Activated CD4-positive, alpha-beta memory T cell treated with anti-CD3 and anti-CD28 coated beads, Interleukin-2, amount 10 ng/mL, durations not matched to agents 7 days and 5 days (primary cell): ENCODE data around the gene IDE. TPM values are rescaled to one million over a fixed set of nuclear protein-coding genes. Genes with fewer than 3 reads are reported as not detected.
"Not testable (repeated sequence)": the region's sequence is repeated elsewhere in the genome, so short reads cannot be mapped to it uniquely, and the experiment has no call there.

Source experiments
- CTCF ChIA-PET: fragments of 350-600 bp; sonication (Branson Sonifier 250); formaldehyde crosslinking; loops from one replicate; lab custom pipeline; 2021; ENCODE audit warnings: antibody characterized with exemption, inconsistent platforms; lab: Charles Lee
- POLR2A ChIA-PET: fragments of 350-600 bp; sonication (Branson Sonifier 250); formaldehyde crosslinking; loops from one replicate; lab custom pipeline; 2021; ENCODE audit warnings: antibody characterized with exemption; lab: Charles Lee
- DNase-seq: peaks from one replicate; pipeline ENCODE4 v3.0.0-alpha.2; 2020
- H3K27ac Mint-ChIP-seq: one replicate; pipeline ENCODE4 v1.8.0; 2021; ENCODE audit warnings: mild to moderate bottlenecking, mixed read lengths
- H3K27me3 Mint-ChIP-seq: one replicate; pipeline ENCODE4 v1.8.0; 2021; ENCODE audit warnings: mixed read lengths
- H3K36me3 Mint-ChIP-seq: one replicate; pipeline ENCODE4 v1.8.0; 2021; ENCODE audit warnings: low read depth, mixed read lengths
- H3K4me1 Mint-ChIP-seq: one replicate; pipeline ENCODE4 v1.8.0; 2021; ENCODE audit warnings: mixed read lengths
- H3K4me3 Mint-ChIP-seq: one replicate; pipeline ENCODE4 v1.8.0; 2021; ENCODE audit warnings: mild to moderate bottlenecking, mixed read lengths
- H3K9me3 Mint-ChIP-seq: one replicate; pipeline ENCODE4 v1.8.0; 2021; ENCODE audit warnings: mixed read lengths
- total RNA-seq, 2 experiments: library from RNA; stranded (reverse); gene quantifications; one replicate each; pipeline ENCODE4 v1.2.3, GENCODE V29; 2021

IDE gene
- total RNA-seq, 2 experiments from 2014 or later, result 24.6 to 27.9 TPM

- POLR2A ChIA-PET, result interaction anchor here (1.4 kb wide), 1 partner anchor 9 kb away, joined by 6 read pairs; no protein-coding TSS in a partner anchor
- H3K4me3 Mint-ChIP-seq, H3K27me3 Mint-ChIP-seq, H3K4me1 Mint-ChIP-seq, CTCF ChIA-PET, DNase-seq, H3K36me3 Mint-ChIP-seq, H3K9me3 Mint-ChIP-seq, H3K27ac Mint-ChIP-seq: not testable (repeated sequence)
Observed at GRCh38 chr10:92582347-92582746, 8.5 kb upstream of the IDE start.

DNA sequence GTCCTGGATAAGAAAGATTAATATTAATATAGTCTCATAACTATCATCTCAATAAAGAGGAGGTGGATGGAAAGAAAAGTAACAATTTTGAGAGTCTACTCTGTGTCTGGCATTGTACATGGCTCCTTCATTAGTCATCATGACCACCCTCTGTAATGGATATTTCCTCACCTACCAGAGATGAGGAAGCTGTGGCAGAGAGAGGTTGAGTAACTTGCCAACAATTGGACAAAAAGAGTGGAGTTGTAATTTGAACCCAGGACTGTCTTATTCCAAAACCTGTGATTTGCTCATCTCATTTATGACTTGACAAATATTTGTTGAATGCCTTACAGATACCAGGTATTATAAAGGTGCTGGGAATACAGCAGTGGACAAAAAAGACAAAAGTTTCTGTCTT lies 2.1 kb upstream of the IDE start:
- Mint-ChIP-seq H3K27ac (no peak overlapping the region), H3K4me3 (no peak overlapping the region), H3K27me3 (peaks cover under 1% of the 10 kb centered on the region), H3K36me3 (peaks cover 3% of the 10 kb centered on the region), H3K4me1 (peaks cover 26% of the 10 kb centered on the region), H3K9me3 (no peaks in the 10 kb centered on the region)
- DNase-seq, result no peak
- ChIA-PET CTCF (interaction anchor here (1.3 to 5.2 kb wide), 5 partner anchors 10 to 285 kb away, joined by 3 to 102 read pairs (median 6); partner anchors contain the start of genes CPEB3 and MARCHF5), POLR2A (interaction anchor here (3.2 to 6.4 kb wide), 2 partner anchors 15 to 18 kb away, joined by 14 to 89 read pairs; partner anchors contain the start of gene KIF11)

DNA sequence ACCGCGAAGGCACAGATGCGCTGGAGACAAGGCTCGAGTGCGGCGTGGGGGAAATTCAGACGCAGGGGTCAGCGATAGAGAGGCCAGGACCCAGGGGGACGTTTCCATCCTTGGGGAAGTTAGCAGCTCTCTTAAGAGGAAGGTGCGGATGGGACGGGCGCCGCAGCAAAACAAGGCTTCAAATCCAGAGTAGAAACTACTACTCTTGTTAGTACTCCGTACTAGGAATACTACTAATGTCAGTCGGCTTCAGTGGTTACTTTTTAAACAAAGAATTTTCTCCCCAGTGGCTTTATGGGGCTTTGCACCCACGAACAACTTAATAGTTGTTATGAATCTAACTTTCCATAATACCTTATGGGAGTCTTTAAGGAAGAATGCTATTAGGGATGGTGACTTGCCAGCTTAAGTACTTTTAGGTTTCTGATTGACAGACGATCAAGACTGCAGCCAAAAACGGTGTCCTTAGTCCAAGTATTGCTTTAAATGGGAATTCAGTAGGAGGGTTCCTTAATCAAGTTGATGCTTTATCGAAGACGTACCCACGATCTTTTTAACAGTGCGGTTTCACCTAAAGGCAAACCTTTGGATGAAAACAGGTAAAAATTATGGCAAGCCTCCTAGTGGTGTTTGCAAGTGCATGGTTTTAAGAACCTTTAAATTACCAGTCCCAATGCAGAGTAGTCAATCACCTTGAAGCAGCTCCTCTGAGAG lies 812 bp upstream of the IDE start:
- Mint-ChIP-seq H3K4me3 (peak overlapping the region; percentile 83), H3K27ac (peak overlapping the region; percentile 79), H3K4me1 (peaks cover 29% of the 10 kb centered on the region), H3K27me3 (no peaks in the 10 kb centered on the region), H3K36me3 (peaks cover 3% of the 10 kb centered on the region), H3K9me3 (no peaks in the 10 kb centered on the region)
- POLR2A ChIA-PET, result interaction anchor here (0.6 to 6.4 kb wide), 18 partner anchors 10 to 364 kb away, joined by 3 to 89 read pairs (median 4); partner anchors contain the start of genes CPEB3, EXOC6, KIF11 and MARCHF5
- CTCF ChIA-PET, result interaction anchor here (0.5 to 5.2 kb wide), 19 partner anchors 9 to 364 kb away, joined by 3 to 102 read pairs (median 4); partner anchors contain the start of genes CPEB3, KIF11 and MARCHF5
- no peak for DNase-seq

GRCh38 chr10:92573091-92573797 lies 649 bp downstream of the IDE start:
- H3K27me3 Mint-ChIP-seq, result no peaks in the 10 kb centered on the region
- H3K36me3 Mint-ChIP-seq, result peaks cover 11% of the 10 kb centered on the region
- peak overlapping the region; percentile 83 for H3K4me3 Mint-ChIP-seq
- H3K9me3 Mint-ChIP-seq, result no peaks in the 10 kb centered on the region
- ChIA-PET CTCF (interaction anchor here (0.7 to 5.2 kb wide), 16 partner anchors 13 to 362 kb away, joined by 3 to 102 read pairs (median 4); partner anchors contain the start of genes CPEB3, KIF11 and MARCHF5), POLR2A (interaction anchor here (1.6 to 6.4 kb wide), 5 partner anchors 11 to 61 kb away, joined by 5 to 89 read pairs (median 14); partner anchors contain the start of gene KIF11)
- peaks cover 36% of the 10 kb centered on the region for H3K4me1 Mint-ChIP-seq
- DNase-seq, result peak; percentile 48
- H3K27ac Mint-ChIP-seq, result peak overlapping the region; percentile 61

- Mint-ChIP-seq H3K9me3 (no peaks in the 10 kb centered on the region), H3K36me3 (peaks cover 14% of the 10 kb centered on the region), H3K27me3 (no peaks in the 10 kb centered on the region), H3K4me1 (peaks cover 41% of the 10 kb centered on the region), H3K27ac (peak overlapping the region; percentile 61), H3K4me3 (peak overlapping the region; percentile 83)
- ChIA-PET CTCF (interaction anchor here (0.5 to 5.2 kb wide), 10 partner anchors 19 to 485 kb away, joined by 3 to 102 read pairs (median 4); partner anchors contain the start of genes CPEB3, KIF11 and MARCHF5), POLR2A (interaction anchor here (1.1 to 6.4 kb wide), 5 partner anchors 11 to 21 kb away, joined by 3 to 89 read pairs (median 8); partner anchors contain the start of gene KIF11)
- no peak for DNase-seq
Observed at GRCh38 chr10:92572362-92573090, 1.4 kb downstream of the IDE start.

DNA sequence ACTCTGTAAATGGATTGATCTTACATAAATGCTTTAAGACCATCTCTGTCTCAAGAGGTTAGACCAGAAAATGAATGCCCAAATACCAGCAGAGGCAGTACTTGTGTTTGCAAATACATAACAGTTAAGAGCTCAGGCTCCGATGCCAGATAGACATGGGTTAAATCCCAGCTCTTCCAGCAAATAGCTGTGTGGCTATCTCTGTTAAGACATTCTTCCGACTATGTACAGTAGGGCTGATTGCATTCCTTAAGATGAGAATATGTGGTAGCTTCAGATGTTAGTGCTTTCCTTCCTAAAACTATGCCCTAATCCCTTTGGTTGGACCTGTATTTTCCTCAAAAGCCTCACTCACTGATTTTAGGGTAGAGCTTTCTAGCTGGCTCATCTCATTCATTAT lies 2.2 kb downstream of the IDE start:
- H3K27me3 Mint-ChIP-seq, result no peaks in the 10 kb centered on the region
- H3K36me3 Mint-ChIP-seq, result peaks cover 14% of the 10 kb centered on the region
- H3K4me1 Mint-ChIP-seq, result peaks cover 45% of the 10 kb centered on the region
- ChIA-PET POLR2A (interaction anchor here (1.1 to 6.4 kb wide), 3 partner anchors 16 to 22 kb away, joined by 3 to 89 read pairs (median 6); partner anchors contain the start of gene KIF11), CTCF (interaction anchor here (0.5 to 4.5 kb wide), 5 partner anchors 20 to 484 kb away, joined by 3 to 40 read pairs (median 3); partner anchors contain the start of gene KIF11)
- DNase-seq, result no peak
- H3K4me3 Mint-ChIP-seq, result no peak overlapping the region
- no peak overlapping the region for H3K27ac Mint-ChIP-seq
- no peaks in the 10 kb centered on the region for H3K9me3 Mint-ChIP-seq

- POLR2A ChIA-PET, H3K4me3 Mint-ChIP-seq, DNase-seq, CTCF ChIA-PET, H3K9me3 Mint-ChIP-seq, H3K27ac Mint-ChIP-seq, H3K27me3 Mint-ChIP-seq: not testable (repeated sequence)
- H3K36me3 Mint-ChIP-seq, result peaks cover 20% of the 10 kb centered on the region
- peaks cover 39% of the 10 kb centered on the region for H3K4me1 Mint-ChIP-seq
Observed at GRCh38 chr10:92569663-92570062, 4.2 kb downstream of the IDE start.

DNA sequence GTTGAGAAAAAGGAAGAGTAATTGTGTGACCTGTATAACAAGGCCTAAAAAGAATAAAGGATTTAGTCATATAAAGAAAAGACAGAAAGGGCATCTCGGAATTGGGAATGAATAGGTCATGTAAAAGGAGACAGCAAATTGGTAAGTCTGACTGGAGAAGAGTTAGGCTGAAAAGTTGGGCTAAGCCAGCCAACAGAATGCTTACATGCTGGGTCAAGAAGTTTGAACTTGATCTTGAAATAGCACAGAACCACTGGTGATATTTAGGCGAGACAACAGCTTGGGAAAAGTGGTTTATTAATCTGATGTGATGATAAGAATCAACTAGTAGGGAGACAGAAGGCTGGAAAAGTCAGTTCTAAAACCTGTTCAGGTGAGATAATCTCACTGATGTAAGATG lies 4.8 kb downstream of the IDE start:
- H3K4me1 Mint-ChIP-seq, result peaks cover 36% of the 10 kb centered on the region
- no peak overlapping the region for H3K27ac Mint-ChIP-seq
- no peak for DNase-seq
- no peaks in the 10 kb centered on the region for H3K27me3 Mint-ChIP-seq
- POLR2A ChIA-PET, result no interaction called here
- H3K36me3 Mint-ChIP-seq, result peaks cover 21% of the 10 kb centered on the region
- H3K4me3 Mint-ChIP-seq, result no peak overlapping the region
- H3K9me3 Mint-ChIP-seq, result no peaks in the 10 kb centered on the region
- CTCF ChIA-PET, result no interaction called here

- no peak overlapping the region for H3K4me3 Mint-ChIP-seq
- H3K27me3 Mint-ChIP-seq, result no peaks in the 10 kb centered on the region
- POLR2A ChIA-PET, result no interaction called here
- H3K27ac Mint-ChIP-seq, result no peak overlapping the region
- no peak for DNase-seq
- H3K4me1 Mint-ChIP-seq, result peaks cover 36% of the 10 kb centered on the region
- peaks cover 25% of the 10 kb centered on the region for H3K36me3 Mint-ChIP-seq
- no peaks in the 10 kb centered on the region for H3K9me3 Mint-ChIP-seq
- CTCF ChIA-PET, result interaction anchor here (1.8 kb wide), 1 partner anchor 51 kb away, joined by 7 read pairs; no protein-coding TSS in a partner anchor
Observed at GRCh38 chr10:92567952-92568600, 5.8 kb downstream of the IDE start.

DNA sequence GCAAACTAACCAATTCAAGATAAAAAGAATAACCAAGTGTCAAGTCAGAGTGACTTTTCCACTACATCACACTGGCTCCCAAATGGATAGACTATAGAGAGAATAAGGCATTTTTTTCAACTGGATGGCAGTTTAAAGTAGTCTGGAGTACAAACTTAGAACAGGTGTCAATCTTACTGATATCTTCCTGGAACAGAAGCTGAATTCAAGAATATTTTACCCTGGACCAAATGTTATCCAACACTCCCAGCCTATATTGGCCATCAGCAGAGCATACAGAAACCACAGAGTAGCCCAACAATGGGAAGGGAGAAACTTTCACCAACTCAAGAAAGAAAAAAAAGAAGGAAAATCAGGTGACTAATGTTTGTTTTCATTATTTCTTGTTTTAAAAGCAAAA lies 11.5 kb downstream of the IDE start:
- Mint-ChIP-seq H3K4me1 (peaks cover 5% of the 10 kb centered on the region), H3K27me3 (no peaks in the 10 kb centered on the region), H3K4me3 (no peak overlapping the region), H3K9me3 (peaks cover 5% of the 10 kb centered on the region), H3K36me3 (peaks cover 50% of the 10 kb centered on the region), H3K27ac (no peak overlapping the region)
- ChIA-PET POLR2A (interaction anchor here (2.3 kb wide), 1 partner anchor 11 kb away, joined by 8 read pairs; the partner anchor contains the start of gene IDE), CTCF (interaction anchor here (1.0 kb wide), 1 partner anchor 45 kb away, joined by 3 read pairs; no protein-coding TSS in a partner anchor)
- DNase-seq, result no peak

DNA sequence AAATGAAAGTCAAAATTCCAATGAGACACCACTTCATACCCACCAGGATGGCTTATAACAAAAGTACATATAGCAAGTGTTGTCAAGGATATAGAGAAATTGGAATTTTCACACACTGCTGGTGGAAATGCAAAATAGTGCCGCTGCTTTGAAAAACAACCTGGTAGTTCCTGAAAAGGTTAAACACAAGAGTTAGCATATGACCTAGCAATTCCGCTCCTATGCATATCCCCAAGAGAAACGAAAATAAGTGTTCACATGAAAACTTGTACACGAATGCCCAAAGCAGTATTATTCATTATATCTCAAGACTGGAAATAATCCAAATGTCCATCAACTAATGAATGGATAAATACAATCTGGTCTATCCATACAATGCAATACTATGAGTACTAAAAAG lies 14.8 kb downstream of the IDE start:
- Mint-ChIP-seq H3K4me3 (no peak overlapping the region), H3K27me3 (no peaks in the 10 kb centered on the region), H3K4me1 (no peaks in the 10 kb centered on the region), H3K27ac (no peak overlapping the region), H3K9me3 (peaks cover 8% of the 10 kb centered on the region), H3K36me3 (peaks cover 64% of the 10 kb centered on the region)
- no peak for DNase-seq
- POLR2A ChIA-PET, result no interaction called here
- CTCF ChIA-PET, result no interaction called here

DNA sequence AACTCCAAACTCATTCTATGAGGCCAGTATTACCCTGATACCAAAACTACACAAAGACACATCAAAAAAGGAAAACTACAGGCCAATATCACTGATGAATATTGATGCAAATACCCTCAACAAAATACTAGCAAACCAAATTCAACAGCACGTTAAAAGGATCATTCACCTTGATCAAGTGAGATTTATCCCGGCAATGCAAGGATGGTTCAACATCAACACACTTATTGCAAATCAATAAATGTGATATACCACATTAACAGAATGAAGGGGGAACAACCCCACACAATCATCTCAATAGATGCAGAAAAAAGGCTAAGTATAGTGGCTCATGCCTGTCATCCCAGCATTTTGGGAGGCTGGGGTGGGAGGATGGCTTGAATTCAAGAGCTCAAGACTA lies 19.9 kb downstream of the IDE start:
- peaks cover 11% of the 10 kb centered on the region for H3K9me3 Mint-ChIP-seq
- POLR2A ChIA-PET, result no interaction called here
- H3K36me3 Mint-ChIP-seq, result peaks cover 56% of the 10 kb centered on the region
- CTCF ChIA-PET, result no interaction called here
- H3K27me3 Mint-ChIP-seq, result no peaks in the 10 kb centered on the region
- DNase-seq, result no peak
- H3K4me3 Mint-ChIP-seq, result no peak overlapping the region
- no peak overlapping the region for H3K27ac Mint-ChIP-seq
- H3K4me1 Mint-ChIP-seq, result peaks cover 1% of the 10 kb centered on the region
